Skin of body (tissue), 2 donors: ENCODE data around the gene NTRK3. TPM values are rescaled to one million over a fixed set of nuclear protein-coding genes. Genes with fewer than 3 reads are reported as not detected.
"Not testable (repeated sequence)": the region's sequence is repeated elsewhere in the genome, so short reads cannot be mapped to it uniquely, and the experiment has no call there.

ENCODE experiments used
- DNase-seq: peaks from one replicate; lab custom pipeline; 2025; lab: John Stamatoyannopoulos, UW
- total RNA-seq: library from RNA; depleted of rRNA; stranded (reverse); fragments of >200 nt; gene quantifications from one replicate; pipeline ENCODE4 v1.2.3, GENCODE V29; 2014

The NTRK3 gene
- total RNA-seq, 1 donor from 2014 or later, result 7.2 TPM

- not testable (repeated sequence) for DNase-seq
These were observed 223.1 kb downstream of the NTRK3 start for GRCh38 chr15:88033421-88033820.

- DNase-seq, result no peak
These were observed 223.8 kb downstream of the NTRK3 start for GRCh38 chr15:88032787-88033186.

- DNase-seq, result no peak
These were observed 225.1 kb downstream of the NTRK3 start for GRCh38 chr15:88031461-88031860.

- DNase-seq, result no peak
These were observed 226.8 kb downstream of the NTRK3 start for GRCh38 chr15:88029696-88030095.

GRCh38 chr15:88028024-88028423, 228.5 kb downstream of the NTRK3 start:
- DNase-seq, result no peak

GRCh38 chr15:88023914-88024313, 232.6 kb downstream of the NTRK3 start:
- no peak for DNase-seq

- DNase-seq, result no peak
These were observed 233.8 kb downstream of the NTRK3 start for GRCh38 chr15:88022716-88023115.

- no peak for DNase-seq
These were observed 234.9 kb downstream of the NTRK3 start for GRCh38 chr15:88021601-88022000.

GRCh38 chr15:88020806-88021205, 235.7 kb downstream of the NTRK3 start:
- DNase-seq, result no peak

GRCh38 chr15:88019656-88020055, 236.9 kb downstream of the NTRK3 start:
- no peak for DNase-seq

GRCh38 chr15:88018869-88019641, 237.5 kb downstream of the NTRK3 start:
- DNase-seq, result peak; percentile 32

- DNase-seq, result no peak
These were observed 238.8 kb downstream of the NTRK3 start for GRCh38 chr15:88017753-88018152.

GRCh38 chr15:88016406-88016805, 240.1 kb downstream of the NTRK3 start:
- DNase-seq, result no peak

- DNase-seq, result no peak
These were observed 241.2 kb downstream of the NTRK3 start for GRCh38 chr15:88015228-88015860.

GRCh38 chr15:88014454-88015160, 241.9 kb downstream of the NTRK3 start:
- no peak for DNase-seq

- DNase-seq, result no peak
These were observed 243.4 kb downstream of the NTRK3 start for GRCh38 chr15:88013111-88013510.

GRCh38 chr15:88012688-88013087, 243.9 kb downstream of the NTRK3 start:
- DNase-seq, result no peak

- DNase-seq, result no peak
These were observed 244.3 kb downstream of the NTRK3 start for GRCh38 chr15:88012233-88012632.

GRCh38 chr15:88011533-88011932, 245.0 kb downstream of the NTRK3 start:
- DNase-seq, result no peak

GRCh38 chr15:88006146-88006545, 250.4 kb downstream of the NTRK3 start:
- DNase-seq, result no peak

- peak; percentile 15 for DNase-seq
These were observed 252.1 kb downstream of the NTRK3 start for GRCh38 chr15:88004399-88004798.

GRCh38 chr15:88003541-88004327, 252.8 kb downstream of the NTRK3 start:
- DNase-seq, result no peak
